ENCODE results near the gene APOBEC3B. TPM values are rescaled to one million over a fixed set of nuclear protein-coding genes. Genes with fewer than 3 reads are reported as not detected.
A peak's percentile ranks its signal among the peaks of the same experiment; 100 is the strongest.
"Not testable (repeated sequence)": the region's sequence is repeated elsewhere in the genome, so short reads cannot be mapped to it uniquely, and the experiment has no call there.

Gene APOBEC3B
- polyA plus RNA-seq, 2 donors, result 3.4 to 4.6 TPM

DNA sequence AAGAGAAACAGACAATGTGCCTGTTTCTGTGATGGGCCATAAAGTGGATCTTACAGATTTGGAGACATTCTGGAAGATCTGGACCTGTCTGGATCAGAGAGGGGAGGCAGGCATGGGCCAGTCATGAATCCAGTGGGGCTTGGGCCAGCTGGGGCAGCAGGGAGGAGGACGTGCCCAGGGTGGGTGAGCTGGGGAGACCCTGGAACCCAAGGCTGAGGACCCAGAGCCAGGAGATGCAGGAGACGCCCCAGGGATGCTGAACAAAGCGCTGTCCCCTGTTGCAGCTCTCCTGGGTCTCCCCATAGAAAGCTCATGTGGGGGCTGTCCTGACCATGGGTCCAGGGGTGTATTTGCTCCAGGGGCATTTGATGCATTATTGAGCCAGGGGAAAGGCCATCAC lies 26.2 kb upstream of the APOBEC3B start:
- 93 to 95% methylated on average over 3 of the region's 3 CpGs for WGBS, 2 donors
- Histone ChIP-seq H3K36me3 (ENCODE audit: control insufficient read depth in 2 of 2, insufficient read depth in 2 of 2, low read length in 1 of 2) (no peaks in the 10 kb centered on the region), H3K27ac (ENCODE audit: low read depth in 2 of 2, low read length in 1 of 2) (no peak overlapping the region), H3K4me3 (ENCODE audit: low read depth in 1 of 2, low read length in 2 of 2) (no peak overlapping the region), H3K27me3 (ENCODE audit: control insufficient read depth in 1 of 2, insufficient read depth in 2 of 2, low read length in 2 of 2) (no peaks in the 10 kb centered on the region), H3K4me1 (ENCODE audit: control insufficient read depth in 2 of 2, insufficient read depth in 2 of 2, low read length in 1 of 2) (peaks cover 6 to 9% of the 10 kb centered on the region in 2 donors), H3K9me3 (ENCODE audit: control insufficient read depth in 2 of 2, insufficient read depth in 1 of 2, low read depth in 1 of 2, low read length in 1 of 2) (no peaks in the 10 kb centered on the region)

DNA sequence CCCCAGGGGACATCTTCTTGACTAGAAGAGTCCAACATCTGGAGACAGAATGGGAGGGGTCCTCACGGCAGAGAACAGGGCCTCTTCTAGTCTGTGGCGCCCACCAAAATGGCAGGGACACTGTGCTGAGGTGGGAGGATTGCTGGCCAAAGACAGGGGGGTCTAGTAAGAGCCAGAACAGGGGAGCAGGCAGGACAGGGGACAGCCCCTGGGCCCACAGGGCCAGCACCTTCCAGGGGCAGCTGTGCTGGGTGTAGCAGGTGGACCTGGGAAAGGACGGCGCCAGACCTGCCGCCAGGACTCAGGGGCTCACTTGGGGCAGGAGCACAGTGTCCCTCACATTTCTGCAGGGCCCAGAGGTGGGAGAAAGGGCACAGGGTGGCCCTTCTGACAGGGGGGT lies 25.6 kb upstream of the APOBEC3B start:
- WGBS, 2 donors, result 89 to 92% methylated on average over 5 of the region's 5 CpGs
- no peak overlapping the region for H3K4me3 ChIP-seq (ENCODE audit: low read depth in 1 of 2, low read length in 2 of 2)
- H3K4me1 ChIP-seq (ENCODE audit: control insufficient read depth in 2 of 2, insufficient read depth in 2 of 2, low read length in 1 of 2), result peaks cover 6 to 9% of the 10 kb centered on the region in 2 donors
- no peaks in the 10 kb centered on the region for H3K27me3 ChIP-seq (ENCODE audit: control insufficient read depth in 1 of 2, insufficient read depth in 2 of 2, low read length in 2 of 2)
- H3K9me3 ChIP-seq (ENCODE audit: control insufficient read depth in 2 of 2, insufficient read depth in 1 of 2, low read depth in 1 of 2, low read length in 1 of 2), result no peaks in the 10 kb centered on the region
- H3K36me3 ChIP-seq (ENCODE audit: control insufficient read depth in 2 of 2, insufficient read depth in 2 of 2, low read length in 1 of 2), result no peaks in the 10 kb centered on the region
- H3K27ac ChIP-seq (ENCODE audit: low read depth in 2 of 2, low read length in 1 of 2), result no peak overlapping the region

DNA sequence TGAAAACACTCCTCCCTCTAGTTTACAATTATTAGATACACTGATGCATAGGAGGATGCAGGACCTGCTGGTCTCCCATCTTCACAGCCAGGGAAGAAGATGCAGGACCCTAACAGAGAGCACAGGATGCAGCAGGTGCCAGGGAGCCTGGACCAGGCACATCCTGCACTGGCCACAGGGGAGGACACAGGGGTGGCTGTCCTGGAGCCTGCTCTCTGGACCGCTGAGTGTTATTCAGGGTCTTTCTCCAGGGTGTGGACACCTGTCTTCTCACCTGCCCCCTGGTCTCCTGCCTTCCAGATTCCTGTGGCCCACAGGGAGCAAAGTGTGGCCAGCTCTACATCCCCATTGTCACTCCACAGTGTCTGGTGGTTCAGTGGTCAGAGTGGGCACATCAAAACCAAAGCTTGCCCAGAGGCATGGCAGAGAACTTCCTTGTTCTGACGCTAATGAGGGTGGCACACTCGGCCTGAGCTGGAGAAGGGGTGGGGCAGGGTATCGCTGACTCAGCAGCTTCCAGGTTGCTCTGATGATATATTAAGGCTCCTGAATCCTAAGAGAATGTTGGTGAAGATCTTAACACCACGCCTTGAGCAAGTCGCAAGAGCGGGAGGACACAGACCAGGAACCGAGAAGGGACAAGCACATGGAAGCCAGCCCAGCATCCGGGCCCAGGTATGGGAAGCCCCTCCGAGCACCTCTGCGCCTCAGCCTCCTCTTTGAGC lies 24.9 kb upstream of the APOBEC3B start, which contains the start of gene APOBEC3A:
APOBEC3A (plus strand) TSS at position 564 of the 725 bp plus-strand sequence; CDS start at position 647, 83 bp downstream.
- H3K27me3 ChIP-seq (ENCODE audit: control insufficient read depth in 1 of 2, insufficient read depth in 2 of 2, low read length in 2 of 2), result no peaks in the 10 kb centered on the region
- no peak within 1 kb of the TSS for H3K4me3 ChIP-seq (ENCODE audit: low read depth in 1 of 2, low read length in 2 of 2)
- peak within 1 kb of the TSS in 1 of 2 donors; percentile 44 for H3K27ac ChIP-seq (ENCODE audit: low read depth in 2 of 2, low read length in 1 of 2)
- 64 to 66% methylated on average over 11 of the region's 11 CpGs for WGBS, 2 donors
- H3K9me3 ChIP-seq (ENCODE audit: control insufficient read depth in 2 of 2, insufficient read depth in 1 of 2, low read depth in 1 of 2, low read length in 1 of 2), result no peaks in the 10 kb centered on the region
- no peaks in the 10 kb centered on the region for H3K36me3 ChIP-seq (ENCODE audit: control insufficient read depth in 2 of 2, insufficient read depth in 2 of 2, low read length in 1 of 2)
- H3K4me1 ChIP-seq (ENCODE audit: control insufficient read depth in 2 of 2, insufficient read depth in 2 of 2, low read length in 1 of 2), result peaks cover 6 to 9% of the 10 kb centered on the region in 2 donors

- peaks cover 6 to 9% of the 10 kb centered on the region in 2 donors for H3K4me1 ChIP-seq (ENCODE audit: control insufficient read depth in 2 of 2, insufficient read depth in 2 of 2, low read length in 1 of 2)
- no peaks in the 10 kb centered on the region for H3K27me3 ChIP-seq (ENCODE audit: control insufficient read depth in 1 of 2, insufficient read depth in 2 of 2, low read length in 2 of 2)
- no peak overlapping the region for H3K4me3 ChIP-seq (ENCODE audit: low read depth in 1 of 2, low read length in 2 of 2)
- no peaks in the 10 kb centered on the region for H3K9me3 ChIP-seq (ENCODE audit: control insufficient read depth in 2 of 2, insufficient read depth in 1 of 2, low read depth in 1 of 2, low read length in 1 of 2)
- 80 to 87% methylated on average over 6 of the region's 6 CpGs for WGBS, 2 donors
- H3K27ac ChIP-seq (ENCODE audit: low read depth in 2 of 2, low read length in 1 of 2), result peak overlapping the region in 1 of 2 donors; percentile 44
- no peaks in the 10 kb centered on the region for H3K36me3 ChIP-seq (ENCODE audit: control insufficient read depth in 2 of 2, insufficient read depth in 2 of 2, low read length in 1 of 2)
These were observed 24.1 kb upstream of the APOBEC3B start for GRCh38 chr22:38957808-38958650.

DNA sequence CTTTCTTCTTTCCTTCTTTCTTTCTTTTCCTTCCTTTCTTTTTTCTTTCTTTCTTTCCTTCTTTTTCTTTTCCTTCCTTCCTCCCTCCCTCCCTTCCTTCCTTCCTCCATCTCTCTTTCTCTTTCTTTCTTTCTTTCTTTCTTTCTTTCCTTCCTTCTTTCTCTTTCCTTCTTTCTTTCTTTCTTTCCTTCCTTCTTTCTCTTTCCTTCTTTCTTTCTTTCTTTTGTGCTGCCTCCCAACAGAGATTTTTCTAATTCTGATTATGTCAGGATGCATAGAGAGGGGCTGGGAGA lies 23.6 kb upstream of the APOBEC3B start:
- not testable (repeated sequence) for H3K9me3 ChIP-seq (ENCODE audit: control insufficient read depth in 2 of 2, insufficient read depth in 1 of 2, low read depth in 1 of 2, low read length in 1 of 2); H3K27me3 ChIP-seq (ENCODE audit: control insufficient read depth in 1 of 2, insufficient read depth in 2 of 2, low read length in 2 of 2); H3K36me3 ChIP-seq (ENCODE audit: control insufficient read depth in 2 of 2, insufficient read depth in 2 of 2, low read length in 1 of 2); H3K4me3 ChIP-seq (ENCODE audit: low read depth in 1 of 2, low read length in 2 of 2); H3K27ac ChIP-seq (ENCODE audit: low read depth in 2 of 2, low read length in 1 of 2); H3K4me1 ChIP-seq (ENCODE audit: control insufficient read depth in 2 of 2, insufficient read depth in 2 of 2, low read length in 1 of 2)

GRCh38 chr22:38959590-38959989 lies 22.6 kb upstream of the APOBEC3B start:
- Histone ChIP-seq H3K4me3 (ENCODE audit: low read depth in 1 of 2, low read length in 2 of 2) (no peak overlapping the region), H3K27me3 (ENCODE audit: control insufficient read depth in 1 of 2, insufficient read depth in 2 of 2, low read length in 2 of 2) (no peaks in the 10 kb centered on the region), H3K27ac (ENCODE audit: low read depth in 2 of 2, low read length in 1 of 2) (no peak overlapping the region), H3K36me3 (ENCODE audit: control insufficient read depth in 2 of 2, insufficient read depth in 2 of 2, low read length in 1 of 2) (no peaks in the 10 kb centered on the region), H3K4me1 (ENCODE audit: control insufficient read depth in 2 of 2, insufficient read depth in 2 of 2, low read length in 1 of 2) (peaks cover 4 to 8% of the 10 kb centered on the region in 2 donors), H3K9me3 (ENCODE audit: control insufficient read depth in 2 of 2, insufficient read depth in 1 of 2, low read depth in 1 of 2, low read length in 1 of 2) (no peaks in the 10 kb centered on the region)
- 78 to 84% methylated on average over 8 of the region's 8 CpGs for WGBS, 2 donors

DNA sequence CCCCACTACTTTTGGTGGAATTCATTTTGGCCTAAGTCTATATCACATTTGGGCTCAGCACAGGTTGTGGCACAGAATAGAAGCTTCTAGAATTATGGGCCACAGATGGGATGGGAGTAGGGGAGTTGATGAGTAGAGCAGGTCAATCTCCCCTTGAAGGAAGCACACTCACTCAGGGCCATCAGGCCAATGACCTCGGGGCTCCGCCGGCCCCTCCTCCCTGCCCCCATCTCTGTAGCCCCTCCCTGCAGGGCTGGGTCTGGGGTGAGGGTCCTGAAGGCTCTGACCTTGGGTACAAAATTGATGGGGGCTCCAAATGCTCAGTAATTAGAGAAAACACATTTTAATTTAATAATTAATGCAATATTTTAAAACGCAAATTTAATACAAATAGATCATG lies 21.5 kb upstream of the APOBEC3B start:
- H3K4me1 ChIP-seq (ENCODE audit: control insufficient read depth in 2 of 2, insufficient read depth in 2 of 2, low read length in 1 of 2); H3K36me3 ChIP-seq (ENCODE audit: control insufficient read depth in 2 of 2, insufficient read depth in 2 of 2, low read length in 1 of 2); H3K9me3 ChIP-seq (ENCODE audit: control insufficient read depth in 2 of 2, insufficient read depth in 1 of 2, low read depth in 1 of 2, low read length in 1 of 2); H3K4me3 ChIP-seq (ENCODE audit: low read depth in 1 of 2, low read length in 2 of 2); H3K27me3 ChIP-seq (ENCODE audit: control insufficient read depth in 1 of 2, insufficient read depth in 2 of 2, low read length in 2 of 2); H3K27ac ChIP-seq (ENCODE audit: low read depth in 2 of 2, low read length in 1 of 2): not testable (repeated sequence)
- 87% methylated on average over 4 of the region's 4 CpGs for WGBS, 2 donors

GRCh38 chr22:38963291-38963738 lies 18.8 kb upstream of the APOBEC3B start:
- not testable (repeated sequence) for H3K4me1 ChIP-seq (ENCODE audit: control insufficient read depth in 2 of 2, insufficient read depth in 2 of 2, low read length in 1 of 2); H3K4me3 ChIP-seq (ENCODE audit: low read depth in 1 of 2, low read length in 2 of 2); H3K36me3 ChIP-seq (ENCODE audit: control insufficient read depth in 2 of 2, insufficient read depth in 2 of 2, low read length in 1 of 2); H3K27ac ChIP-seq (ENCODE audit: low read depth in 2 of 2, low read length in 1 of 2); H3K27me3 ChIP-seq (ENCODE audit: control insufficient read depth in 1 of 2, insufficient read depth in 2 of 2, low read length in 2 of 2); H3K9me3 ChIP-seq (ENCODE audit: control insufficient read depth in 2 of 2, insufficient read depth in 1 of 2, low read depth in 1 of 2, low read length in 1 of 2)
- WGBS, 2 donors, result 37 to 39% methylated on average over 10 to 11 of the region's 11 CpGs

- Histone ChIP-seq H3K27ac (ENCODE audit: low read depth in 2 of 2, low read length in 1 of 2) (no peak overlapping the region), H3K27me3 (ENCODE audit: control insufficient read depth in 1 of 2, insufficient read depth in 2 of 2, low read length in 2 of 2) (no peaks in the 10 kb centered on the region)
These were observed 18.3 kb upstream of the APOBEC3B start for GRCh38 chr22:38963872-38964271.

More at GRCh38 chr22:38963872-38964271, 18.3 kb upstream of the APOBEC3B start:
- WGBS, 2 donors, result 23 to 47% methylated on average over 9 of the region's 9 CpGs
- H3K4me3 ChIP-seq (ENCODE audit: low read depth in 1 of 2, low read length in 2 of 2), result no peak overlapping the region
- no peaks in the 10 kb centered on the region for H3K9me3 ChIP-seq (ENCODE audit: control insufficient read depth in 2 of 2, insufficient read depth in 1 of 2, low read depth in 1 of 2, low read length in 1 of 2)
- no peaks in the 10 kb centered on the region for H3K36me3 ChIP-seq (ENCODE audit: control insufficient read depth in 2 of 2, insufficient read depth in 2 of 2, low read length in 1 of 2)
- peaks cover 0 to 4% of the 10 kb centered on the region in 2 donors for H3K4me1 ChIP-seq (ENCODE audit: control insufficient read depth in 2 of 2, insufficient read depth in 2 of 2, low read length in 1 of 2)
